OCI-M1 (cell line): ENCODE data around the gene AVPR2.

ENCODE experiments used
- DNase-seq: peaks from one replicate; lab custom pipeline; 2025; lab: John Stamatoyannopoulos, UW

The AVPR2 gene

DNA sequence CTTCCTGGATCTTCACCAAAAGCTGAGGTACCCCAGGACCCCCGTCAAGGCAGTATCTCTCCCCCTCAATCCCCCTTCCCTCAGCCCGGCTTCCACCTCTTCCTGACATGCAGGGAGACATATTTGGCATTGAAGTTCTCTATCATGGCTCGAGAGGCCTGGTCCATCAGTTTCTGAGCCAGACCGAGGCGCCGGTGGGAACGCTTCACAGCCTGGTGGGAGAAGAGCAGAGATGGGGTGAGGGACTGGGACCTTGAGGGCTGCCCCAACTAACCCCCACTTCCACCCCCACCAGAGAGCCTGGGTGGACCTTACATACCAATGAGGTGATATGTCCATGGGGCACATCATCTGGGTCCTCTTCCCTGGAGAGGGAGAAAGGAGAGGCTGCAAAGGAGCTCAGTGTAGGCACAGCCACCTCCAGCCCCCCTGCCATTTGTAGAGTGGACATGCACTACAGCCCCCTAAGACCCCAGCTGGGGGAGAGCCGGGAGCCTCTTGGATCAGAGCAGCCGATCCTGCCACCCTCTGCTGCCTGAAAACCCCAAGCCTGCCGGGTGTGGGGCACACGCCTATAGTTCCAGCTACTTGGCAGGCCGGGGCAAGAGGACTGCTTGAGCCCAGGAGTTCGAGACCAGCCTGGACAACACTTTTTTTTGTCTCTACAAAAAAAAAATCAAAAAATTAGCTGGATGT lies 27.9 kb downstream of the AVPR2 start:
- DNase-seq, result no peak

GRCh38 chrX:153933748-153934147 lies 29.3 kb downstream of the AVPR2 start:
- peak; percentile 32 for DNase-seq

GRCh38 chrX:153934148-153934761 lies 29.8 kb downstream of the AVPR2 start:
- DNase-seq, result peak; percentile 56

GRCh38 chrX:153934762-153935325 lies 30.4 kb downstream of the AVPR2 start, which contains the start of gene NAA10:
TSS of gene NAA10 (minus strand) at chrX:153935037. CDS start at chrX:153934904, 133 bp downstream.
- DNase-seq, result peak; percentile 94

GRCh38 chrX:153935326-153935851 lies 30.9 kb downstream of the AVPR2 start:
- peak; percentile 68 for DNase-seq

- DNase-seq, result no peak
These were observed 32.6 kb downstream of the AVPR2 start for GRCh38 chrX:153937056-153937455.

DNA sequence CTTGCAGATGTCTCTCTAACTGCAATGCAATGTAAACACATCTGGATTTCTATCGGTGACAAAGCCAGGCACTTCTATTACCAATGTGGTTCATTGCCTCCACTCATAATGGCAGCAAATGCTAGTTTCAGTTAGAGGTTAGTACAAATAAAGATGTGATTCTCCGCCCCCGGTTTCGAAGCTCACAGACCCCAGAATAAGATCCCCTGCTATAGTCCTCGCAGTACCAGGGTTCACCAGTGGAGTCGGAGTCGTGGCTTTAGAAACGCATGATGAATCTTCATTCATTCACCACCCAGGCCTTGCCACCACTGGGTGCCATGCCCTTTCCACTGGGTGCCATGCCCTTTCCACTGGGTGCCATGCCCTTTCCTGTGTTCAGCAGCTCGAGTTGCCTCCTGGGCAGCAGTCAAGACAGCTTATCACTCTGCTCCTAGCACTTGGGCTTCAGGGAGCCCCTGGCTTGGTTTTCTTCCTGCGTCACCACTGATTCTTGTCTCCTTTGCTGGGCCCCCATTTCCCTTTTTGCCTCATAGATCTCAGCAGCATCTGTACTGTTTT lies 33.8 kb downstream of the AVPR2 start:
- no peak for DNase-seq

DNA sequence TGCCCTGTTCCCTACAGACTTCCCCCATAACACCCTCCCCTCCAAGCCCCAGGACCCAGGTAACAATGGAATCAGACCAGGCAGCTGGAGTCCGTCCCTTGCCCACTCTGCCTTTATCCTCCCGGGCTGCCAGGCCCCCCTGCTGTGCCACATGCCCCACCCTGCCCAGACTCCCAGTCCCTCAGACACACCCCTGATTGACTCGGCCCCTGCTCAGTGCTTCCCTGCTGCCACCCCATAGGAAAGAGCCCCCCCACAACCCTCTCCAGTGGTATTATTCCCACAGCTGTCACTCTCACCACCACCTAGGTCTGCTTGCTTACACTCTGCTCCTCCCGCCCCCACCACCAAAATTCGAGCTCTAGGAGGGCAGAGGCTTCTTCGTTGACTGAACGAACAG lies 35.1 kb downstream of the AVPR2 start:
- DNase-seq, result no peak

- peak; percentile 50 for DNase-seq
These were observed 37.1 kb downstream of the AVPR2 start for GRCh38 chrX:153941336-153942252.

- DNase-seq, result peak; percentile 82
These were observed 39.8 kb downstream of the AVPR2 start, which contains the start of gene RENBP for GRCh38 chrX:153944140-153944799. TSS of gene RENBP (minus strand) at chrX:153944643. CDS start at chrX:153944610, 33 bp downstream.

GRCh38 chrX:153944800-153945150 lies 40.3 kb downstream of the AVPR2 start:
- no peak for DNase-seq

DNA sequence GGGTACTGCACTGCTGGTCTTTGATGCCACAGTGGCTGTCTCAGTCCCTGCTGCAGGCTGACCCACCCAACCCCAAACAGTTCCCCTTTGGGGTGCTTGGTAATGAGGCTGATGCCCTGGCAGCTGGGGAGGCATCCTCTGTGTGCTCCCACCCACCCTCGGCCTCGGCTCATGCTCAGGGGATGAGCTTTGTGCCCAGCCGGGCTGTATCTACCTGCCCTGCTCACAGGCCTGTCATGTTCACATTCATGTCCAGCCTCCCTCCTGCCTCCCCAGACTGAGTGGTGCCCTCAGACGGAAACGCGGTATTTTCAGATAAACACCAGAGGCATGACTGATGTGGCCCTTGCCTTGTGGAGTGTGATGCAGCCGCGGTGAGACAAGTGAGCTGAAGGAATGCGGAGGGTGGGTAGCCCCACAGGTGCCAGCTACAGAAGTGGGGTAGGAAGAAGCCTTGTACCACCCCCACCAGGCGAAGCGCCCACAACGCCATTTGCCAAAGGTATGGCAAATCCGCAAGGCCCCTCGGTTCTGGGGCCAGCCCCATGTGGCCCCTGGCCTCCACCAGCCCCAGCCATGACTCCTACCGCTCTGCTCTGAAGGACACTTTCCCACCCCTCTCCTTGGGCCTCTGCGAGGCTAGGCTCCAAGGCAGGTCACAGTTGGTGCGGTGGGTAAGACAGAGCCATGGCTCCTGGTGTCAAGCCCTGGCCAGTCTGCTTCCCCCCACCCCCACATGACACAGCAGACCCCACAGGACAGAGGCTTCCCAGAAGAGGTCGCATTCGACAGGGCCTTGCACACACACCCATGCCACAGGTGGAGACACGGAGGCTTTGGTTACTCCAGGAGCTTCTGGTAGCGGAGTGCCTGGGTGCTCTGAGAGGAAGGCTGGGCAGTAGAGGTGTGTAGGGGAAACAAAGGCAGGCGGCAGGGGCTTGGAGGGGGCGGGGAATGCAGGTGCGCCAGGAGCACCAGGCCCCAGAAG lies 41.8 kb downstream of the AVPR2 start:
- DNase-seq, result no peak

DNA sequence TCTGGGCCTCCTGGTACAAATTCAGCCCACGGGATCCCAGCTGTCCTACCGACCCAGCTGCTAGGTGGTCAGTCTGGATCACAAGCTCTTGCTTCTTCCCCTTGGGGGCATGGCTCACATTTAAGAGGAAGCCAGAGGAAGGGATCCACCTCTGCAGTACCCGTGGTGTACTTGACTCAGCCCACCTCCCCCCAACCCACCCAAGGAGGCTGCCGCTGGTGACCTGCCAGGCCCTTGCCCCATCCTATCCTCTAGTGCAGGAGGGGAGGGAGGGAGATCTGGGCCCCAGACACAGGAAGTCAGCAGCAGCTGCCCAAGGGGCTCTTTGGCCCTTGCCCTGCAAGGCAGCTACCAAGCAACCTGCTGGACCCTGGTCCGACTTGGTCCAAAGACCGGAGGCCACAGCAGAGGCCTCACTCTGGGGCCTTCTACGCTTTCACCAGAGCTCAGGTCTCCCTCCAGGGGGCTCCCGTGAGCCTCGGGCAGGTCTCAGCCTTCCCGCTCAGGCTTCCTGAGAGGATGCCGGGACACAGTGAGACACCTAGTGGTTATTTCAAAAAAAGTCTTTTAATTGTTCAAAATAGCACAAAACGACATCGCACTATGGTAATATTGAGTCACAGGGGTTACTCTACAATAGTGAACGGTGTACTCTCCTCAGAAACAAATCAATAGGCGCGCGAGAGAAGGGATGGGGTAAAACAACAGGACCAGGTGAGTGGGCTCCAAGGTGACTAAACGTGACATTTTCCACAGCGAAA lies 42.7 kb downstream of the AVPR2 start:
- peak; percentile 89 for DNase-seq

DNA sequence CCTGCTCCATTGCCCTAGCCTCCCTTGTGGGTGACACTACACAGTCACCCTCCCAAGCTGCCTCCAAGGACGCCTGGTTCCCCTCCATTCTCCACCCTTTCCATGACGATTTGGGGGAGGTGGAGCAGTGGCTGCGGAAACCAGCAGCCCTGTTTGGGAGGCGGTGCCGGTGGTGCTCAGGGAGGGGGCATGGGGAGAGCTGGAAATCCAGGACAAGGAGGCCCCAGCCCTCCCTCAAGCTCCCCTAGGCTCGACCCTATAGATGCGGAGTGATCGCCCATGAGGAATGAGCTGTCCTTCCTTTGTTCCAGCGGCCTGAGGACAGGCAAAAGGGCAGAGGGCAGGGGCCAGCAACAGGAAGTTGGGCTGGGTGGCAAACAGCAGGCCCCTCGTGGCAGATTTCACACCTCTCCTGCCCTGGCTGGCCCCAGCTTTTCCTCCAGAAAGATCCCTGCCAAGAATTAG lies 43.6 kb downstream of the AVPR2 start:
- DNase-seq, result no peak

GRCh38 chrX:153948847-153949805 lies 44.7 kb downstream of the AVPR2 start:
- no peak for DNase-seq

DNA sequence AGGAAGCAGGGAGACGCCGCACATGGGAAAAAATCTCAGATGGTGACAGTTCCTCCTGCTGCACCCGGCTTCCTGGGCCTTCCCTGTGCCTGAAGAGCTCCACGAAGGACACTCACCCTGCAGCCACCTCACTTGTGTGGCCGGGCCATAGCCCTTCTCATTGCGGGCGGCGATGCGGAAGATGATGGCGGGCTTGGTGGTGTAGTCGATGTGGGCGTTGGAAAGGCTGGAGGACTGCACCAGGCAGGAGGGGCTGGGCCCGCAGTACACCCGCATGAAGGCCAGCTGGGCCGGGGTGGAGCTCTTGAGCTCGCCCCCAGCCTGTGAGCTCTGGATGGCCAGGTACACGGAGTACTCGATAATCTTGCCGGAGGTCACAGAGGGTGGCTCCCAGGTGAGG lies 45.7 kb downstream of the AVPR2 start:
- no peak for DNase-seq

DNA sequence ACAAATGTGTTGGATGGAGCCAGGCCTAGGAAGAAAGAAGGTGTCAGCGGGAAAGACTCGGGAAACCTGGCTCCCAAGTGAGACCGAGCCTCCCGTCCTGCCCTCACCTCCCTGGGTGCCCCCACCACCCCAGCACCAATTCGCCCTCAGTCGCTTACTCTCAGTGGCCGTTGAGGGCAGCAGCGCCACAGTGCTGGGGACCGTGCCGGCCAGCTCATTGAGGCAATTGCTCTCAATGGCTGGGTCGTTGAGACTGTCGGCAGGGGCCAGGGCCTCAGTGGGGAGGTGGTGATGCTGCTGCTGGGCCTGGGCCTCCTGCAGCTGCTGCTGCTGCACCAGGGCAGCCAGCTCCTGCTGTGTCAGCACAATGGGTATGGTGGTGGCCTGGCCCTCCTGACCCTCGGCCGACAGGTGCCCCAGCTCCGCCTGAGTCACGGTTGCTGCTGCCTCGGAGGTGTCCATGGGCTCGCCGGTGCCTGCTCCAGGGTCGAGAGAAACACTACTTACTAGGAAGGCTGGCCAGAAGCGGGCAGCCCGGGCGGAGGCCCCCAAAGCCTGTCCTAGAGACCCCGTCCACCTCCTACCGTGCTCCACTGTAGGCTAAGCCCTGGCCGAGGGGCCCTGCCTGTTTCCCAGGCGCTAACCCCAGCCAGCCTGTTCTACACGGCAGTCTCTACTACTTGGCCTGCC lies 47.4 kb downstream of the AVPR2 start:
- DNase-seq, result no peak
